T-helper 2 cell treated with Interferon-gamma antibody and Interleukin-4, amounts not matched to agents 100 ng/mL and 5 ng/mL, for 36 hours (primary cell): Measurements from ENCODE around the gene CRKL. TPM values are rescaled to one million over a fixed set of nuclear protein-coding genes. Genes with fewer than 3 reads are reported as not detected.
"Not testable (repeated sequence)": the region's sequence is repeated elsewhere in the genome, so short reads cannot be mapped to it uniquely, and the experiment has no call there.

ENCODE experiments used
- intact Hi-C: fragments of 100-400 bp; cut with micrococcal nuclease; formaldehyde crosslinking; loops from one replicate; pipeline ENCODE4 v1.15.1; 2023
- total RNA-seq: library from RNA; stranded (reverse); gene quantifications from 2 replicates; pipeline ENCODE4 v1.2.3, GENCODE V29; 2022

Gene CRKL
- total RNA-seq, 1 donor from 2014 or later, result 73.7 TPM

- intact Hi-C loops, result no loop called here
Observed at GRCh38 chr22:20965888-20966855, 49.0 kb downstream of the CRKL start.

GRCh38 chr22:20966883-20967696 lies 49.9 kb downstream of the CRKL start, which contains the start of gene AIFM3:
AIFM3 (plus strand) TSS chr22:20967255; CDS start chr22:20967945, 690 bp downstream.
- intact Hi-C loops, result no loop called here

- intact Hi-C loops, result no loop called here
Observed at GRCh38 chr22:20967697-20968211, 50.5 kb downstream of the CRKL start.

DNA sequence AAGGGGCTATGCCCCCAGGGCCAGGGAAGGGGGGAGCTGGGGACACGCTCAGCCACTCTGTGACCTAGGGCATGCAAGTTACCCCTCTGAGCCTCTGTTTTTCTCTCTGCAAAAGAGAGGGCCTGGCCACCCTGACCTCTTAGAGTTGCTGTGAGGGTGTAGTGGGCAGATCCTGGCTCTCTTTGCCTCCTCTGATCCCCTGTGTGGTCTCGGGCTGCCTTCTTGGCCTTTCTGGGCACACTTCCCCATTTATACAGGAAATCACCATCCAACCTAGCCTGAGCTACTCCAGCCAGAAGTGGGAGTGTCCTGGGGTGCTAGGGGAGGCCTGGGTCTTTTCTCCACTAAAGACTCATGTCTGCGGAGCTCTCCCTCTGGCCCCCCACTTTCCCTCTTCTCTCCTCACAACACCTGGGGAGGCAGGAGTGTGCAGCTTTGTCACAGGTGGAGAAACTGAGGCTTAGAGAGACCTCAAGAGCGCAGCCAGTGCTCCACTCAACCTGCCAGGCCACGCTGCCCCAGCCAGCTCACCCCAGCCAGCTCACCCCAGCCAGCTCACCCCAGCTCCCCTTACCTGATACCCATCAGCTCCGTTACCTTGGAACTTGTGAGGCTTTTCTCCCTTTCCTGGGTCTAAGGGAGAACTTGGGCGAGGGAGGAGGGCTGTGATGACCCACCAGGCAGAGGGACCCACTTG lies 51.2 kb downstream of the CRKL start:
- intact Hi-C loops, result no loop called here

DNA sequence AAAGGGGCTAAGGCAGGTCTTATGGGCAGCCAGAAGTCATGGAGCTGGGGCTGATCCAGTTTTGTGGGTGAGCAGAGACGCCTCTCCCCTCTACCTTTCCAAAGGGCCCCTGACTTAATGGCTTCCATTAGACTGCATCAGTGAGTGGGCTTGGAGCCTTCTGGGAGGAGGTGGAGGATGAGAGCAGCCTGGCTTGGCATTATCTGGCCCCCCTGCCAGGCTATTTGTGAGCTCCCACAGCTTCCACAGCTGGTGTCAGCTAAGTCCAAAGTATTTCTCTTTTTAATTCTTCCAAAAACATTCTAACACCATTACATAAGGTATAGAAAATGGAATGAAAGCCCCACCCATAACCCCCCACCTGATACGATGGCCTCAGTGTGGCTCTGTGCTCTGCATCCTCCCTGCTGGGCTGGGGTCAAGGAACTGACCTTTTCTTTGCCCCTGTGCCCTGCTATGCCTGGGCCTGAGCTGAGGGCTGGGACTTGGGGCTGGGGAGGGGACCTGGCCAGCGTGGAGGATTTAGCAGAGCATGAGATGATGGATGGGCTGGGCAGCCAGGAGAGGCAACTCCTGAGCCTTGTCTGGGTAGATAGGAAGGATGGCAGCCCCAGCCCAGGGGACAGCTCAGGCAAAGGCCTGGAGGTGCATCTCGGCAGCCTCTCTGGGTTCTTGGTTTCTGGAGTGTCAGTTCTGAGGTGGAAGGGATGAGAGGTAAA lies 53.9 kb downstream of the CRKL start:
- intact Hi-C loops, result no loop called here

DNA sequence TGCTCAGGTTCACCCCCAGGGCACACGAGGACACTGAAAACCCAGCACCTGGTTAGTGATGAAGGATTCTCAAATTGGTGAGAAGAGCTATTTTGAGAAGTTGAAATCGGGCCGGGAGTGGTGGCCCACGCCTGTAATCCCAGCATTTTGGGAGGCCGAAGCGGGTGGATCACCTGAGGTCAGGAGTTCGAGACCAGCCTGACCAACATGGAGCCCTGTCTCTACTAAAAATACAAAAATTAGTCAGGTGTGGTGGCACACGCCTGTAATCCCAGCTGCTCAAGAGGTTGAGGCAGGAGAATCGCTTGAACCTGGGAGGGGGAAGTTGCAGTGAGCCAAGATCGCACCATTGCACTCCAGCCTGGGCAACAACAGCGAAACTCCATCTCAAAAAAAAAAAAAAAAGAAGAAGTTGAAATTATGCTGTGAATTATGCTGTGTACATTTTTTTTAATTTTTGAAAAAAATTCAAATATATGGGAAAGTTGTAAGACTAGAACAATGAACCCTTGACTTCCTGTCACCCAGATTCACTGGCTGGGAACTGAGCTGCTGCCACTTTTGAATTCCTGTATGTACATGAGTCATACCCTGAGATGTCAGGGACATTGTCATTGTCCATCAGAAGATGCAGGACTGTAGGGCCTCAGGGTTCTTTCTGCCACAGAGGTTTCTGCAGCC lies 54.9 kb downstream of the CRKL start:
- intact Hi-C loops, result not testable (repeated sequence)

DNA sequence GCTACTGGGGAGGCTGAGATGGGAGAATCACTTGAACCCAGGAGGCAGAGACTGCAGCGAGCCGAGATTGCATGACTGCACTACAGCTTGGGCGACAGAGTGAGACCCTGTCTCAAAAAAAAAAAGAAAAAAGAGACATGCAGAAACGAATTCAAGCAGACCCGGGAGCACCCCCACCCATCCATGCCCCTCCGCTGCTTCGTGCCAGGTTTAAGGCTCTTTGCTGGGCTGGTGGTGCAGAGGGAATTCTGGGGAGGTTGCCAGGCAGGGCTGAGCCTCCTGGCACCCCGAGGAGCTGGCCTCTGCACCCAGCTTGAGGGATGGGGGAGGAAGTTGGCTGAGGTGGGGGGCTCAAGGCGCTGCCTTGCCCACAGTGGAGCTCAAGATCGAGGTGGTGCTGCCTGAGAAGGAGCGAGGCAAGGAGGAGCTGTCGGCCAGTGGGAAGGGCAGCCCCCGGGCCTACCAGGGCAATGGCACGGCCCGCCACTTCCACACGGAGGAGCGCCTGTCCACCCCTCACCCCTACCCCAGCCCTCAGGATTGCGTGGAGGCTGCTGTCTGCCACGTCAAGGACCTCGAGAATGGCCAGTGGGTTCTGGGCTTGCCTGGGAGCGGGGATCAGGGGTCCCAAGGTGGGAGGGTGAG lies 55.8 kb downstream of the CRKL start:
- intact Hi-C loops, result no loop called here

DNA sequence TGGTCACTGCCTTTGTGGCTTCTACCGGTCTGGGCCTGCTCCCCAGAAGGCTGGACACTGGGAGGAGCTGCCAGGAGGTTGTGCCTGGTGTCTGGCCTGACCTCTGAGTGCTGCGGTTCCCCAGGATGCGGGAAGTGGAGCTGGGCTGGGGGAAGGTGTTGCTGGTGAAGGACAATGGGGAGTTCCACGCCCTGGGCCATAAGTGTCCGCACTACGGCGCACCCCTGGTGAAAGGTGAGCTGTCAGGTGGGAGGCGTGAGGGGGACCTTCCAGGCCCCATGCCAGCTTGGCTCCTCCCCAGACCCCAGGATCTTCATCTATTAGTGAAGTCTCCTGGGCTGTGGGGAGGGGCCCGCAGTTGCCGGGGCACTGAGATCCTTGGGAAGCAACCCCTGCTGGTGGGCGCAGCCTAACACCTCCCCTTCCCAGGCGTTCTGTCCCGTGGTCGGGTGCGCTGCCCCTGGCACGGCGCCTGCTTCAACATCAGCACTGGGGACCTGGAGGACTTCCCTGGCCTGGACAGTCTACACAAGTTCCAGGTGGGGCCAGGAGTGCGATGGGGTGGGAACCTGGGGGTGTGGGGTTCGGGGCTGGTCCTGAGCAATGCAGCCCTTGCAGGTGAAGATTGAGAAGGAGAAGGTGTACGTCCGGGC lies 56.6 kb downstream of the CRKL start:
- intact Hi-C loops, result no loop called here

DNA sequence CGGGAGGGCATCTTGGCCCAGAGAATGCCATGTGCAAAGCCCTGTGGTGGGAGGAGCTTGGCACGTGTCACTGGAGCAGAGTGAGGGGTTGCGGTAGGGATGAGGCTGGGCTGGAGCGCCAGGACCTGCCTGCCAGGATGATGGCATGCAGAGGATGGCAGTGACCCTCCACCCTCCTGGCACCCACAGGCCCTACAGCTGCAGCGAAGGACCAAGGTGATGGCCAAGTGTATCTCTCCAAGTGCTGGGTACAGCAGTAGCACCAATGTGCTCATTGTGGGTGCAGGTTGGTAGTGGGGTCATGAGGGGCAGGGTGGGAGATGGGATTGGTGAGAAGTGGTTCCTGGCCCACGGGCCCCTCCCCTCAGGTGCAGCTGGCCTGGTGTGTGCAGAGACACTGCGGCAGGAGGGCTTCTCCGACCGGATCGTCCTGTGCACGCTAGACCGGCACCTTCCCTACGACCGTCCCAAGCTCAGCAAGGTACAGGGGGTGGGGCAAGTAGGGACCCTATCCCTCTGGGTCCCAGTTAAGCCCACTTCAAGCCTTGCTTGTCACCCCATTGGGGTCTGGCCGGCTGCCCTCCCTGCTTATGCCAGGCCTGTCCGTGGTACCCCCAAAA lies 57.2 kb downstream of the CRKL start:
- intact Hi-C loops, result no loop called here

DNA sequence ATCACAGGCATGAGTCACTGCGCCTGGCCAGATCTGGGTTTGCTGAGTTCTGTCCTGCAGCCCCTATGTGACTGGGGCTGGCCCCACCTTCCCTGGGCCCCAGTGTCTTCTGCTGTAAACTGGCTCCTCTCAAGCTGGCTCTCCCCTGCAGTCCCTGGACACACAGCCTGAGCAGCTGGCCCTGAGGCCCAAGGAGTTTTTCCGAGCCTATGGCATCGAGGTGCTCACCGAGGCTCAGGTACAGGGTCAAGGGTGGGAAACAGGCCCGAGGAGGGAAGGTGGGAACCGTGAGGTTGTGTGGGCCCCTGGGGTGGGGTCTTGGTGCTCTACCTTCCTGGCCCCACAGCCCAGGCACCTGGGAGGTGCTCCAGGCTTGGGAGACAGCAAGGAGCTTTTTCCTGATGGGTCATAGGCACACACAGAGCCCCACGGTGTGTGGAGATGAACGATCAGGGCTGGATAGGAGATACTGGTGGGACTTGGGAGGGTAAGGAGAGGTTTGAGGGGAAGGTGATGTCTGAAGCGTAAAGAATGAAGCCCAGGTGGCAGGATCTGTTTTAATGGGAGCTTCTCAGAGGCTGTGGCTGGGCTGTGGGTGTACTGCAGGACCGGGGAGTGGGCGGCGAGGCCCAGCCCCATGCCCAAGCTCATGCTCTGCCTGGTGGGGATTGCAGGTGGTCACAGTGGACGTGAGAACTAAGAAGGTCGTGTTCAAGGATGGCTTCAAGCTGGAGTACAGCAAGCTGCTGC lies 58.5 kb downstream of the CRKL start:
- intact Hi-C loops, result no loop called here

DNA sequence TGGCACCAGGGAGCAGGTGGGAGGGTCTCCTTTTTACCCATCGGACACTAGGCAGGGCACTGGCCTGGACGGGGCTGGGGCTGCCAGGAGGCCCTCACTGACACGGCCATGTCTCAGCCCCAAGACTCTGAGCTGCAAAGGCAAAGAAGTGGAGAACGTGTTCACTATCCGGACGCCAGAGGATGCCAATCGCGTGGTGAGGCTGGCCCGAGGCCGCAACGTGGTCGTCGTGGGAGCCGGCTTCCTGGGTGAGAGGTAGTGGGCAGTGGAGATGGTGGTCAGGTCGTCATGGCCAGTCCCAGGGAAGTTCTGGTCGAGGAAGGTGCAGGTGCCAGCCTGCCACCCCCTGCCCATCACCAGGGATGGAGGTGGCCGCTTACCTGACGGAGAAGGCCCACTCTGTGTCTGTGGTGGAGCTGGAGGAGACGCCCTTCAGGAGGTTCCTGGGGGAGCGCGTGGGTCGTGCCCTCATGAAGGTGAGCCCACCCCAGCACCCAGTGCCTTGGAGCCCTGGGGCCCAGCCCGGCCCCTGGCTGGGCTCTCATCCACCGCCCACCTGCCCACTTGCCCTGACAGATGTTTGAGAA lies 59.2 kb downstream of the CRKL start:
- intact Hi-C loops, result no loop called here

DNA sequence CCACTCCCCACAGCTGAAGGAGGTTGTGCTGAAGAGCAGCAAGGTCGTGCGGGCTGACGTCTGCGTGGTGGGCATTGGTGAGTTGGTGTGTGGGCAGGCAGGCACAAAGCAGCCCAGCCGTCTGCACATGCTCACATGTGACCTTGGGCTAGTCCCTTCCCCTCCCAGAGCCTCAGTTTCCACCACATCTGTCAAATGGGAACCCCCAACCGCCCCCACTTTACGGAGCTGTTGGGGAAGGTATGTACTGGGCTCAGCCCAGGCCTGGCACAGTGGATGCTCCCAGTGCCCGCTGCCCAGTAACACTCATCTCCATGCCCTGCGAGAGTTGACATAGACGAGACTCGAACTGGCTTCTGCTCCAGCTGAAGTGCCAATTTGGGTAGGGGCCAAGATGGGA lies 59.8 kb downstream of the CRKL start:
- intact Hi-C loops, result no loop called here

GRCh38 chr22:20977516-20978170 lies 60.4 kb downstream of the CRKL start:
- intact Hi-C loops, result no loop called here

DNA sequence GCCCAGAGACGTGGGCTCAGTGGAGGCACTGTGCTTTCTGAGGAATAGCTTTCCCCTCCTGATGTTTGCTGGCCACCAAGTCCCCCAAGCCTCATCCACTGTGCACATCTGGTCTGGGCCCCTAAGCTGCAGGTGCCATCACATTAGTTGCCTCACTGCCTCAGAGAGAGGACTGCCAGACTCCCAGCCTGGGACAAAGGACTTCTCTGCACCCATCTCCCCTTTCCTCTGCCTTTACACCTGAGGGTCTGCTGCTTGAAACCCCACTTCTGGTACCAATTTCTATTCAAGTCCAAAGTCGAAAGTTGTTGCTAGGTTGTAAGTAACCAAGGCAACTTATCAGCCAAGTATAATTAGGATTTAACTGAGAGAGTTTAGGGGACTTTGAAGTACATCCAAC lies 61.2 kb downstream of the CRKL start:
- intact Hi-C loops, result no loop called here

- intact Hi-C loops, result no loop called here
Observed at GRCh38 chr22:20979243-20979809, 62.1 kb downstream of the CRKL start.

DNA sequence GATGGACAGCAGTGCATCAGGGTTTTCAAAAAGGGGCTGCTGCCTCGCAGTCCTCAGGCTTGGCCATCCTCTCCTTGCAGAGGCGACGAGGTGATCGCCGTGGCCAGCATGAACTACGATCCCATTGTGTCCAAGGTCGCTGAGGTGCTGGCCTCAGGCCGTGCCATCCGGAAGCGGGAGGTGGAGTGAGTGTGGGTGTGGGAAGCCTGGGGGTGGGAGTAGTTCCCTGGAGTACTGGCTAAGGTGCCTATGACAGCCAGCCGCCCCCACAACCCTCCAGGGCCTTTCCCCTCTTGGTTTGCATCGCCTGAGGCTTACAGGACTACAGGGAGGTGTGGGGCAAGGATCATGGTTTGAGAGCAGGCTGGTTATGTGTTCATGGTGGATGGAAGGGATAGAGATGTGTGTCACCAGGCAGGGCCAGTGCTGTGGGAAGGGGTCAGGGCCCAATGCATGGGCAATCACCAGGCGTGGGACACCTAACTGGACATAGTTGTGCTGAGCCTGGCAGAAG lies 62.8 kb downstream of the CRKL start:
- intact Hi-C loops, result no loop called here
